GM12874 (cell line): ENCODE data around the gene SYDE1.

Source experiments
- CTCF ChIP-seq: IDR thresholded peaks from 2 replicates; pipeline ENCODE4 v1.5.1; 2011; ENCODE audit warnings: low read depth, mild to moderate bottlenecking, control low read depth, low read length, moderate library complexity; ENCODE audit not compliant: insufficient read depth

The SYDE1 gene

GRCh38 chr19:15107061-15108010 is at the start of gene SYDE1:
SYDE1 (plus strand) TSS chr19:15107401; CDS start chr19:15107434, 33 bp downstream.
- no peak for TF ChIP-seq CTCF

GRCh38 chr19:15062036-15062435 is 45.2 kb upstream of the SYDE1 start:
- no peak for TF ChIP-seq CTCF

GRCh38 chr19:15072930-15073647 is 34.1 kb upstream of the SYDE1 start:
- no peak for TF ChIP-seq CTCF

- no peak for TF ChIP-seq CTCF
Measured at GRCh38 chr19:15074371-15074770, 32.8 kb upstream of the SYDE1 start.

- no peak for TF ChIP-seq CTCF
Measured at GRCh38 chr19:15075806-15076205, 31.4 kb upstream of the SYDE1 start.

GRCh38 chr19:15081911-15082310 is 25.3 kb upstream of the SYDE1 start, which contains the start of gene OR1I1:
OR1I1 (plus strand) TSS chr19:15082211; CDS start chr19:15087066, 4,855 bp downstream.
- TF ChIP-seq CTCF: no peak

GRCh38 chr19:15087182-15087581 is 20.0 kb upstream of the SYDE1 start:
- no peak for TF ChIP-seq CTCF
